ENCODE results near the gene RIOK3.
"Not testable (repeated sequence)": the region's sequence is repeated elsewhere in the genome, so short reads cannot be mapped to it uniquely, and the experiment has no call there.

RIOK3 gene

GRCh38 chr18:23416298-23416697 is 36.8 kb upstream of the RIOK3 start:
- TF ChIP-seq CTCF (IDR thresholded peaks at IDR 0.05): no peak
- H3K4me3 ChIP-seq: no peak overlapping the region
- no peak for DNase-seq (ENCODE audit: low spot score)
- no peak overlapping the region for H3K27ac ChIP-seq

GRCh38 chr18:23421277-23421676 is 31.8 kb upstream of the RIOK3 start:
- TF ChIP-seq CTCF (IDR thresholded peaks at IDR 0.05): no peak
- no peak overlapping the region for H3K4me3 ChIP-seq
- no peak overlapping the region for H3K27ac ChIP-seq
- no peak for DNase-seq (ENCODE audit: low spot score)

- TF ChIP-seq CTCF (IDR thresholded peaks at IDR 0.05): no peak
- no peak overlapping the region for H3K4me3 ChIP-seq
- no peak for DNase-seq (ENCODE audit: low spot score)
- H3K27ac ChIP-seq: no peak overlapping the region
Observed at GRCh38 chr18:23422751-23423418, 30.2 kb upstream of the RIOK3 start.

GRCh38 chr18:23424616-23425015 is 28.5 kb upstream of the RIOK3 start:
- no peak for DNase-seq (ENCODE audit: low spot score)
- H3K27ac ChIP-seq: no peak overlapping the region
- H3K4me3 ChIP-seq: no peak overlapping the region
- TF ChIP-seq CTCF (IDR thresholded peaks at IDR 0.05): no peak

GRCh38 chr18:23428821-23429220 is 24.3 kb upstream of the RIOK3 start:
- TF ChIP-seq CTCF (IDR thresholded peaks at IDR 0.05): no peak
- no peak overlapping the region for H3K27ac ChIP-seq
- H3K4me3 ChIP-seq: no peak overlapping the region
- no peak for DNase-seq (ENCODE audit: low spot score)

GRCh38 chr18:23429538-23429937 is 23.5 kb upstream of the RIOK3 start:
- H3K27ac ChIP-seq: not testable (repeated sequence)

GRCh38 chr18:23433360-23433759 is 19.7 kb upstream of the RIOK3 start:
- Histone ChIP-seq H3K27ac (no peak overlapping the region), H3K4me3 (no peak overlapping the region)
- TF ChIP-seq CTCF (IDR thresholded peaks at IDR 0.05): no peak
- no peak for DNase-seq (ENCODE audit: low spot score)

More at GRCh38 chr18:23429538-23429937, 23.5 kb upstream of the RIOK3 start:
- not testable (repeated sequence) for H3K4me3 ChIP-seq; DNase-seq (ENCODE audit: low spot score)

Measured in coronary artery (tissue), 2 donors.